Adrenal gland (tissue), 12 donors: ENCODE results near the gene SCFD1. TPM values are rescaled to one million over a fixed set of nuclear protein-coding genes. Genes with fewer than 3 reads are reported as not detected.
"Not testable (repeated sequence)": the region's sequence is repeated elsewhere in the genome, so short reads cannot be mapped to it uniquely, and the experiment has no call there.

ENCODE experiments used
- DNase-seq, 7 donors: peaks; one replicate each; pipeline ENCODE4 v3.0.0-alpha.2; 2019 to 2020
- H3K27ac ChIP-seq, 5 donors: fragments of 200-600 bp; sonication (generic) in 4 of 5; 1 replicate in 3 of 5; 2 replicates in 2 of 5; pipeline versions ENCODE4 v1.5.1 to v1.8.0; 2016 to 2020; ENCODE audit warnings: mild to moderate bottlenecking in 1 of 5
- H3K27me3 ChIP-seq: fragments of 200-600 bp; 2 replicates; pipeline ENCODE4 v1.8.0; 2021
- H3K36me3 ChIP-seq, 2 donors: fragments of 200-600 bp; replicated peaks in 1 of 2; 1 replicate in 1 of 2; 2 replicates in 1 of 2; pipeline versions ENCODE4 v1.5.1 to v1.8.0; 2018 to 2022
- H3K4me1 ChIP-seq, 2 donors: fragments of 200-600 bp; replicated peaks in 1 of 2; 1 replicate in 1 of 2; 2 replicates in 1 of 2; pipeline versions ENCODE4 v1.5.1 to v1.8.0; 2018 to 2021
- H3K4me3 ChIP-seq, 4 donors: fragments of 200-600 bp; sonication (generic) in 3 of 4; one replicate each; pipeline ENCODE4 v1.5.1; 2016 to 2018
- H3K9me3 ChIP-seq, 3 donors: fragments of 200-600 bp; sonication (generic) in 1 of 3; replicated peaks in 1 of 3; 1 replicate in 2 of 3; 2 replicates in 1 of 3; pipeline versions ENCODE4 v1.5.1 to v1.8.0; 2016 to 2021
- POLR2A ChIP-seq, 2 donors: fragments of 450-650 bp; IDR thresholded peaks; one replicate each; pipeline ENCODE4 v1.6.1; 2017; ENCODE audit warnings: antibody characterized with exemption in 2 of 2, mild to moderate bottlenecking in 2 of 2, moderate library complexity in 1 of 2
- WGBS, 4 donors: extraction: QIAGEN DNeasy Blood & Tissue Kit in 2 of 4; methylation state at CpG; one replicate each; pipeline versions ENCODE4 v1.1.5 to v1.1.7; 2013 to 2017; 5-methylcytosine and 5-hydroxymethylcytosine counted together
- intact Hi-C, 2 donors: fragments of 100-400 bp; cut with DNase I; formaldehyde crosslinking; loops; one replicate each; pipeline versions ENCODE4 v1.14.1 to v1.15.0; 2022 to 2023
- polyA plus RNA-seq, 3 donors: library from polyadenylated mRNA; stranded (reverse); fragments of 200-250 nt in 2 of 3; fragments of 350-450 nt in 1 of 3; fragmentation: Illumina TruSeq in 1 of 3; extraction: RNeasy Lipid Tissue Mini Kit (QIAGEN cat#74804) in 1 of 3; gene quantifications; one replicate each; pipeline ENCODE4 v1.2.3, GENCODE V29; 2013 to 2014
- total RNA-seq, 9 donors: library from RNA; depleted of rRNA in 4 of 9; stranded (reverse); fragments of >200 nt in 4 of 9; fragments of 120-200 nt in 1 of 9; fragmentation: NEBNext Ultra II Directional in 1 of 9; extraction: Animal tissue kit (Norgen Biotek cat#: 25700) in 1 of 9; gene quantifications; one replicate each; pipeline versions ENCODE4 v1.1.0 to v1.2.4, GENCODE V29; 2013 to 2023
- TF ChIP-seq, protein P1 (sequence below), 6 experiments: fragments of 450-650 bp in 4 of 6; fragments of 200-600 bp in 2 of 6; sonication (generic) in 1 of 6; IDR thresholded peaks; 1 replicate in 5 of 6; 2 replicates in 1 of 6; pipeline versions ENCODE4 v1.5.1 to v1.8.0; 2016 to 2021; ENCODE audit warnings: antibody characterized with exemption in 6 of 6, mild to moderate bottlenecking in 2 of 6, moderate library complexity in 1 of 6
- donor health status: healthy with polysubstance abuse.
- donor health status: Bipolar disorder and iron deficiency.
- donor health status: DM: yes; HTN: yes; CAD: no.
- donor health status: DM: no; HTN: no; CAD: no.
- donor health status: DM: no; HTN: no; CAD: no.
- donor health status: DM: yes; HTN: yes; CAD: no.

The SCFD1 gene
- total and polyA plus RNA-seq, 12 donors = 22.9 to 147 (median 77.7) TPM

DNA sequence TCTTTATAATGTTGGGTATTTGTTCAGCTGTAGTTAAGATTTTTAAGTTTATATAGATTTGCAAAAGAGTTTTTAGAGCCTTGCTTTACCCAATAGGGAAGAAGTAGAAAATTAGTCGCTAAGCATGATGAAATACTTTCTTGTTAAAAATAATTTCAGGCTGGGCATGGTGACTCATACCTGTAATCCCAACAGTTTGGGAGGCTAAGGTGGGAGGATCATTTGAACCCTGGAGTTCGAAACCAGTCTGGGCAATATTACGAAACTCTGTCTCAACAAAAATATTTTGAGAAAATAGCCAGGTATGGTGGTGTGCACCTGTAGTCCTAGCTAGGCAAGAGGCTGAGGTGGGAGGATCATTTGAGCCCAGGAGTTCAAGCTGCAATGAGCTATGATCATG lies 18.7 kb upstream of the SCFD1 start:
- 92 to 96% (median 95%) methylated on average over 3 of the region's 3 CpGs for WGBS, 4 donors
- Histone ChIP-seq H3K36me3 (peaks cover 0 to 17% of the 10 kb centered on the region in 2 donors), H3K4me1 (no peaks in the 10 kb centered on the region), H3K9me3 (no peaks in the 10 kb centered on the region), H3K27ac (no peak overlapping the region), H3K27me3 (no peaks in the 10 kb centered on the region), H3K4me3 (no peak overlapping the region)
- TF ChIP-seq, protein P1, sequence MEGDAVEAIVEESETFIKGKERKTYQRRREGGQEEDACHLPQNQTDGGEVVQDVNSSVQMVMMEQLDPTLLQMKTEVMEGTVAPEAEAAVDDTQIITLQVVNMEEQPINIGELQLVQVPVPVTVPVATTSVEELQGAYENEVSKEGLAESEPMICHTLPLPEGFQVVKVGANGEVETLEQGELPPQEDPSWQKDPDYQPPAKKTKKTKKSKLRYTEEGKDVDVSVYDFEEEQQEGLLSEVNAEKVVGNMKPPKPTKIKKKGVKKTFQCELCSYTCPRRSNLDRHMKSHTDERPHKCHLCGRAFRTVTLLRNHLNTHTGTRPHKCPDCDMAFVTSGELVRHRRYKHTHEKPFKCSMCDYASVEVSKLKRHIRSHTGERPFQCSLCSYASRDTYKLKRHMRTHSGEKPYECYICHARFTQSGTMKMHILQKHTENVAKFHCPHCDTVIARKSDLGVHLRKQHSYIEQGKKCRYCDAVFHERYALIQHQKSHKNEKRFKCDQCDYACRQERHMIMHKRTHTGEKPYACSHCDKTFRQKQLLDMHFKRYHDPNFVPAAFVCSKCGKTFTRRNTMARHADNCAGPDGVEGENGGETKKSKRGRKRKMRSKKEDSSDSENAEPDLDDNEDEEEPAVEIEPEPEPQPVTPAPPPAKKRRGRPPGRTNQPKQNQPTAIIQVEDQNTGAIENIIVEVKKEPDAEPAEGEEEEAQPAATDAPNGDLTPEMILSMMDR (IDR thresholded peaks at IDR 0.05) = no peak
- TF ChIP-seq POLR2A (IDR thresholded peaks at IDR 0.05) = no peak
- intact Hi-C loops = no loop called here
- DNase-seq = no peak

- H3K9me3 ChIP-seq, DNase-seq, intact Hi-C loops, H3K27ac ChIP-seq, H3K4me3 ChIP-seq, H3K27me3 ChIP-seq, H3K4me1 ChIP-seq: not testable (repeated sequence)
- WGBS, 4 donors = 96 to 98% (median 96%) methylated on average over 8 of the region's 8 CpGs
- H3K36me3 ChIP-seq = peaks cover 0 to 17% of the 10 kb centered on the region in 2 donors
Observed at GRCh38 chr14:30604696-30605095, 17.4 kb upstream of the SCFD1 start.

GRCh38 chr14:30607156-30607780 lies 14.9 kb upstream of the SCFD1 start:
- TF ChIP-seq, protein P1 (IDR thresholded peaks at IDR 0.05) = no peak
- TF ChIP-seq POLR2A (IDR thresholded peaks at IDR 0.05) = no peak
- H3K4me3 ChIP-seq = no peak overlapping the region
- no peaks in the 10 kb centered on the region for H3K9me3 ChIP-seq
- H3K27me3 ChIP-seq = no peaks in the 10 kb centered on the region
- 93 to 100% (median 97%) methylated on average over 1 of the region's 1 CpG for WGBS, 4 donors
- DNase-seq = no peak
- H3K4me1 ChIP-seq = no peaks in the 10 kb centered on the region
- intact Hi-C loops = no loop called here
- H3K27ac ChIP-seq = no peak overlapping the region
- H3K36me3 ChIP-seq = peaks cover 0 to 9% of the 10 kb centered on the region in 2 donors

DNA sequence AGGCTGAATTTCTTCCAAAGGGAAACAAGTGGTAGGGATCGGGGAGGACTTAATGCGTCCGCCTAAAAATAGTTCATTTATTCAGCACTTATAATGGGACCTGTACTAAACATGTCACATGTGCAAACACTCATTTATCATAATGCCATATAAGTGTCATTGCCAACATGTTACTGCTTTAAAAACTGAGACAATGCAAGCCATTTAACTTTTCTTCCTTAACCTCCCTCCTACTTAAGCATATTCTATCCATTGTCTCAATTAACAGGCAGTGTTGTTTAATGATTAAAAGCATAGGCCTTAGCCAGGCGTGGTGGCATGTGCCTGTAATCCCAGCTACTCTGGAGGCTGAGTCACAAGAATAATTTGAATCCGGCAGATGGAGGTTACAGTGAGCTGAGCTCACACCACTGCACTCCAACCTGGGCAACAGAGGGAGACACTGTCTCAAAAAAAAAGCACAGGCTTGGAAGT lies 13.5 kb upstream of the SCFD1 start:
- H3K9me3 ChIP-seq = no peaks in the 10 kb centered on the region
- no peak overlapping the region for H3K4me3 ChIP-seq
- no peak overlapping the region for H3K27ac ChIP-seq
- intact Hi-C loops = no loop called here
- WGBS, 4 donors = 80 to 89% (median 83%) methylated on average over 5 of the region's 5 CpGs
- peak in 1 of 7 donors; percentile 3 for DNase-seq
- H3K27me3 ChIP-seq = no peaks in the 10 kb centered on the region
- no peaks in the 10 kb centered on the region for H3K4me1 ChIP-seq
- TF ChIP-seq, protein P1 (IDR thresholded peaks at IDR 0.05) = peak in 1 of 6 experiments; percentile 8
- no peak for TF ChIP-seq POLR2A (IDR thresholded peaks at IDR 0.05)
- H3K36me3 ChIP-seq = no peaks in the 10 kb centered on the region

DNA sequence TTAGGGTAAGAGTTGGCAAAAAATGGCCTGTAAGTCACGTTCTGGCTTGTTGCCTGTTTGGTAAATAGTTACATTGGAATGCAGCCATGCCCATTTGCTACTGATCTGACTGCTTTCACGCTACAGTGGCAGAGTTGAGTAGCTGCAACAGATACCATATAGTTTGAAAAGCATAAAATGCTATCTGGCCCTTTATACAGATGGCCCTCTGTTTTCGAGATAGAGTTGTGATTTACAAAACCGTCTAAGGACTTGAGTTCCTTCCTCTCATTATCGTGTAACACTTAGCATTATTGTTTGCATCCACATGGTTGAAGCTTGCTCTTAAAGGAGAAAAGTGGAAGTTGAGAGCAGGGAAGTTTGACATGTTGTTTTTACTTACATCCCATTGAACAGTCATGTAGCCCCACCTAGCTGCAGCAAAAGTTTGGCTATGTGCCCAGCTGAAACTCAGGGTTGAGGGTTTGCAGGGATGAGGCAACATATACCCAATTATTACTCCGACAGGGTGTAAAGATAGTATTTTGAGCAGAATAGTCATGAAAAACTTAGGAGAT lies 11.3 kb upstream of the SCFD1 start:
- Histone ChIP-seq H3K27ac (no peak overlapping the region), H3K27me3 (no peaks in the 10 kb centered on the region), H3K4me1 (no peaks in the 10 kb centered on the region), H3K36me3 (no peaks in the 10 kb centered on the region), H3K9me3 (no peaks in the 10 kb centered on the region), H3K4me3 (no peak overlapping the region)
- TF ChIP-seq, protein P1 (IDR thresholded peaks at IDR 0.05) = peak in 2 of 6 experiments; percentile 12 to 31
- no peak for TF ChIP-seq POLR2A (IDR thresholded peaks at IDR 0.05)
- intact Hi-C loops = no loop called here
- 60 to 76% (median 65%) methylated on average over 6 of the region's 6 CpGs for WGBS, 4 donors
- DNase-seq = peak; percentile 32 to 60 (median 45)
